HepG2 (cell line): ENCODE data around the gene TTC31.

Experiments
- ZNF224 ChIP-seq: sonication (generic); formaldehyde crosslinking; IDR thresholded peaks from 2 replicates; pipeline ENCODE4 v1.5.0; 2020; ENCODE audit warnings: mild to moderate bottlenecking, missing genetic modification reagents
- ZNF296 ChIP-seq: sonication (generic); formaldehyde crosslinking; conservative IDR thresholded peaks from 2 replicates; pipeline ENCODE4 v1.5.0; 2020; ENCODE audit warnings: mild to moderate bottlenecking, missing genetic modification reagents
- TF ChIP-seq, protein P1 (sequence below), 2 experiments: IDR thresholded peaks; 2 replicates each; pipeline ENCODE4 v1.6.1; 2011 to 2012; ENCODE audit warnings: low read length in 2 of 2, borderline replicate concordance in 1 of 2, low read depth in 1 of 2, mild to moderate bottlenecking in 1 of 2, moderate library complexity in 1 of 2

DNA sequence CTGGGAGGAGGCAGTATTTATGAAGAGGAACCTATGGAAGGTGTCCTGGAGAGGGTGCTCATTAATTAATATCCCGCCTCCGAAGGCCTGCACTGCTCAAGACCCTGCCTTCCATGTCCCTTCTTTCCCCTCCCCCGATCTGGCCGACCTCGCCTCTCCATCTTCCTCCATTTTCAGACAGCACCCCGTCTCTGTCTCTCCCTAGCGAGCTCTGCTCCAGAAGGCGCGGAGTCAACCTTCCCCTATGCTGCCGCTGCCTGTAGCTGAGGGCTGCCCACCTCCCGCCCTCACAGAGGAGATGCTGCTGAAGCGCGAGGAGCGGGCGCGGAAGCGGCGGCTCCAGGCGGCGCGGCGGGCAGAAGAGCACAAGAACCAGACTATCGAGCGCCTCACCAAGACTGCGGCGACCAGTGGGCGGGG, 25.7 kb upstream of the TTC31 start:
- TF ChIP-seq ZNF224 (CRISPR knock-in tag), result no peak
- TF ChIP-seq, protein P1, sequence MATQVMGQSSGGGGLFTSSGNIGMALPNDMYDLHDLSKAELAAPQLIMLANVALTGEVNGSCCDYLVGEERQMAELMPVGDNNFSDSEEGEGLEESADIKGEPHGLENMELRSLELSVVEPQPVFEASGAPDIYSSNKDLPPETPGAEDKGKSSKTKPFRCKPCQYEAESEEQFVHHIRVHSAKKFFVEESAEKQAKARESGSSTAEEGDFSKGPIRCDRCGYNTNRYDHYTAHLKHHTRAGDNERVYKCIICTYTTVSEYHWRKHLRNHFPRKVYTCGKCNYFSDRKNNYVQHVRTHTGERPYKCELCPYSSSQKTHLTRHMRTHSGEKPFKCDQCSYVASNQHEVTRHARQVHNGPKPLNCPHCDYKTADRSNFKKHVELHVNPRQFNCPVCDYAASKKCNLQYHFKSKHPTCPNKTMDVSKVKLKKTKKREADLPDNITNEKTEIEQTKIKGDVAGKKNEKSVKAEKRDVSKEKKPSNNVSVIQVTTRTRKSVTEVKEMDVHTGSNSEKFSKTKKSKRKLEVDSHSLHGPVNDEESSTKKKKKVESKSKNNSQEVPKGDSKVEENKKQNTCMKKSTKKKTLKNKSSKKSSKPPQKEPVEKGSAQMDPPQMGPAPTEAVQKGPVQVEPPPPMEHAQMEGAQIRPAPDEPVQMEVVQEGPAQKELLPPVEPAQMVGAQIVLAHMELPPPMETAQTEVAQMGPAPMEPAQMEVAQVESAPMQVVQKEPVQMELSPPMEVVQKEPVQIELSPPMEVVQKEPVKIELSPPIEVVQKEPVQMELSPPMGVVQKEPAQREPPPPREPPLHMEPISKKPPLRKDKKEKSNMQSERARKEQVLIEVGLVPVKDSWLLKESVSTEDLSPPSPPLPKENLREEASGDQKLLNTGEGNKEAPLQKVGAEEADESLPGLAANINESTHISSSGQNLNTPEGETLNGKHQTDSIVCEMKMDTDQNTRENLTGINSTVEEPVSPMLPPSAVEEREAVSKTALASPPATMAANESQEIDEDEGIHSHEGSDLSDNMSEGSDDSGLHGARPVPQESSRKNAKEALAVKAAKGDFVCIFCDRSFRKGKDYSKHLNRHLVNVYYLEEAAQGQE (IDR thresholded peaks at IDR 0.05; ENCODE audit: borderline replicate concordance in 1 of 2, low read depth in 1 of 2, low read length in 2 of 2), result no peak
- TF ChIP-seq ZNF296 (CRISPR knock-in tag), result no peak
